ENCODE data around the gene CHAMP1.
A peak's percentile ranks its signal among the peaks of the same experiment; 100 is the strongest.

CHAMP1 gene

DNA sequence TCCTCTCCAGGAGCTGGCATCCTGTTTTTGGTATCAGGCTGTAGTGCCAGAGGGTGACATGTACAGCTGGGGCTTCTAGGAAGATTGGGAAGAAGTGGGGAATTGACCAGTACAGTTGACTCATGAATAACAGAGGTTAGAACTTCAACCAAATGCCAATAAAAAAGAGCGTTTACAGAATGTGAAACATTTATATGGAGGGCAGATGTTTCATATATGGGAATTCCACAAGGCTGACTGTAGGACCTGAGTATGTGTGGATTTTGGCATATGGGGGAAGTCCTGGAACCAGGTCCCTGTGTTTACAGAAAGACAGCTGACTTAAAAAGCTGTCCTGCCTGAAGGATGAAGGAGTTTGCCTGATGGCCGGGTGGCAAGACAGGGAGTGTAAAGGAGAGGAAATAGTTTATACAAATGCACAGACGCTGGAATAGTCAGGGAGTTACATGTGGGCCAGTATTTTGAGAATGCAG lies 5.2 kb downstream of the CHAMP1 start:
- in situ Hi-C loops (cut with HindIII; ENCODE audit: low sequenced_read_pairs): no loop called here
- peak; percentile 43 for DNase-seq (ENCODE audit: low read depth)
- H3K4me3 ChIP-seq (ENCODE audit: low read depth, low read length): no peak overlapping the region
- TF ChIP-seq, protein P1, sequence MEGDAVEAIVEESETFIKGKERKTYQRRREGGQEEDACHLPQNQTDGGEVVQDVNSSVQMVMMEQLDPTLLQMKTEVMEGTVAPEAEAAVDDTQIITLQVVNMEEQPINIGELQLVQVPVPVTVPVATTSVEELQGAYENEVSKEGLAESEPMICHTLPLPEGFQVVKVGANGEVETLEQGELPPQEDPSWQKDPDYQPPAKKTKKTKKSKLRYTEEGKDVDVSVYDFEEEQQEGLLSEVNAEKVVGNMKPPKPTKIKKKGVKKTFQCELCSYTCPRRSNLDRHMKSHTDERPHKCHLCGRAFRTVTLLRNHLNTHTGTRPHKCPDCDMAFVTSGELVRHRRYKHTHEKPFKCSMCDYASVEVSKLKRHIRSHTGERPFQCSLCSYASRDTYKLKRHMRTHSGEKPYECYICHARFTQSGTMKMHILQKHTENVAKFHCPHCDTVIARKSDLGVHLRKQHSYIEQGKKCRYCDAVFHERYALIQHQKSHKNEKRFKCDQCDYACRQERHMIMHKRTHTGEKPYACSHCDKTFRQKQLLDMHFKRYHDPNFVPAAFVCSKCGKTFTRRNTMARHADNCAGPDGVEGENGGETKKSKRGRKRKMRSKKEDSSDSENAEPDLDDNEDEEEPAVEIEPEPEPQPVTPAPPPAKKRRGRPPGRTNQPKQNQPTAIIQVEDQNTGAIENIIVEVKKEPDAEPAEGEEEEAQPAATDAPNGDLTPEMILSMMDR (IDR thresholded peaks at IDR 0.05; ENCODE audit: low read depth, low read length, missing control alignments): no peak

DNA sequence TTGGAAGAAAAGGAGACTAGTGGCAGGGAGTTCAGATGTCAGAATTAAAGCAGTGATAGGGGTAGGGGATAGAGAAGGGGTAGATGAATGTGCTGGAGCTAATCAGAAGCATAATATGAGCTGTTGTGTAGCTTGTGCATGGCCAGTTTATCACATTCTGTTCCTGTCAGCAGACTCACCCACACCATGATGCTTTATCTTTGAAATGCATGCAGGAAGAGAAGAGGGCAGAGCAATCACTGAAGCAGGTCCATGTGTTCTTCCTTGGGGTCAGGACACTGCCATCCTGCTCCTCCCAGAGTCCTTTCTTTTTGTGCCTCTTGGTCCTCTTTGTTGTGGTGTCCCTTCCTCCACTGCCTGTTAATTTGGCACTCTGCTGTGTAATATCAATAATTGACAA lies 5.8 kb downstream of the CHAMP1 start:
- DNase-seq (ENCODE audit: low read depth): no peak

DNA sequence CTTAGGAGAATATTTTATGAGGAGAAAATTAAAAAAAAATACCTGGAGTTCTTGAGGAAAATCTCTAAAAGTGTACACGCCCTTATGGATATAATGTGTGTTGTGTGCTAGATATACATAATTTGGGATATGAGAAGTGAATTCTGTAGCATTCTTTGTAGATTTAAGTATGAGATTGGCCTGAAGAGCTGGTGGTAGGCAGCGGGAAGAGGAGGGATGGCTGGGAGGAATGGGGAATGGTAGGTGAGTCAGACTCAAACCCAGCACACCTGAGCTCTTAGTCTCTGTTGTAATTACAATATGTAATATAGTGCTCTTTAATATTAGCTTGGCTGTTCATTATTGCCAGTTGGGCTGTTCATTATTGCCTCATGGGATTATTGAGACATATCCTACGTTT lies 7.0 kb downstream of the CHAMP1 start:
- H3K4me3 ChIP-seq (ENCODE audit: low read depth, low read length): no peak overlapping the region
- in situ Hi-C loops (cut with HindIII; ENCODE audit: low sequenced_read_pairs): no loop called here
- TF ChIP-seq, protein P1 (IDR thresholded peaks at IDR 0.05; ENCODE audit: low read depth, low read length, missing control alignments): no peak
- no peak for DNase-seq (ENCODE audit: low read depth)

More for the DNA sequence above, 5.8 kb downstream of the CHAMP1 start:
- TF ChIP-seq, protein P1 (IDR thresholded peaks at IDR 0.05; ENCODE audit: low read depth, low read length, missing control alignments): no peak
- in situ Hi-C loops (cut with HindIII; ENCODE audit: low sequenced_read_pairs): no loop called here
- no peak overlapping the region for H3K4me3 ChIP-seq (ENCODE audit: low read depth, low read length)

DNA sequence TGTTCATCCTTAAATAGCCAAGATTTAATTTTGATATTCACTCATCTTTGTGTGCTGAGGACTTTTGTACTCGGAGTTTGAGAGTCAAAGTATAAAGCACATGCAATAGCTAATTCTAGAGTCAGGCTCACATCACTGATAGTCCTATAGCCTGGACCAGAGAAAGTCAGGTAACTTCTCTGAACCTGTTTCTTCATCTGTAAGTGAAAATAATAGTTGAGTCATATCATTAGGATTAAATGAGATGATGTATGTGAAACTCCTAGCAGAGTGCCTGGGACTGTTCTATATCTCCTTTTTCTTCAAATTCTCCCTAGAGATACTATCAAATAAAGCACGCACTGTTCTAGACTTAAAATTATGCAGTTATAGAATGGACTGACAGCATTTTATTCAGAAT lies 9.0 kb downstream of the CHAMP1 start:
- TF ChIP-seq, protein P1 (IDR thresholded peaks at IDR 0.05; ENCODE audit: low read depth, low read length, missing control alignments): no peak
- in situ Hi-C loops (cut with HindIII; ENCODE audit: low sequenced_read_pairs): no loop called here
- no peak for DNase-seq (ENCODE audit: low read depth)
- H3K4me3 ChIP-seq (ENCODE audit: low read depth, low read length): no peak overlapping the region

DNA sequence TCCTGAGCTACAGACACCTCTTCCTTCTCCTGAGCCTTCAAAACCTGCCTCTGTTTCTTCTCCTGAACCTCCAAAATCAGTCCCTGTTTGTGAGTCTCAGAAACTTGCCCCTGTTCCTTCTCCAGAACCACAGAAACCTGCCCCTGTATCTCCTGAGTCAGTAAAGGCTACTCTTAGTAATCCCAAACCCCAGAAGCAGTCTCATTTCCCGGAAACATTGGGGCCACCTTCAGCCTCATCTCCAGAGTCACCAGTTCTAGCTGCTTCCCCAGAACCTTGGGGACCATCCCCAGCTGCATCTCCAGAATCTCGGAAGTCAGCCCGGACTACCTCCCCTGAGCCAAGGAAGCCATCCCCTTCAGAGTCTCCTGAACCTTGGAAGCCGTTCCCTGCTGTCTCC lies 10.0 kb downstream of the CHAMP1 start:
- in situ Hi-C loops (cut with HindIII; ENCODE audit: low sequenced_read_pairs): no loop called here
- no peak overlapping the region for H3K4me3 ChIP-seq (ENCODE audit: low read depth, low read length)
- TF ChIP-seq, protein P1 (IDR thresholded peaks at IDR 0.05; ENCODE audit: low read depth, low read length, missing control alignments): no peak
- DNase-seq (ENCODE audit: low read depth): no peak

DNA sequence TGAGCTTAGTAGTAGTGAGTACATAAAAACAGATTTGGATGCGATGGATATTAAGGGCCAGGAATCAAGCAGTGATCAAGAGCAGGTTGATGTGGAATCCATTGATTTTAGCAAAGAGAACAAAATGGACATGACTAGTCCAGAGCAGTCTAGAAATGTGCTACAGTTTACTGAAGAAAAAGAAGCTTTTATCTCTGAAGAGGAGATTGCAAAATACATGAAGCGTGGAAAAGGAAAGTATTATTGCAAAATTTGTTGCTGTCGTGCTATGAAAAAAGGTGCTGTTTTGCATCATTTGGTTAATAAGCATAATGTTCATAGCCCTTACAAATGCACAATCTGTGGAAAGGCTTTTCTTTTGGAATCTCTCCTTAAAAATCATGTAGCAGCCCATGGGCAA lies 11.4 kb downstream of the CHAMP1 start:
- TF ChIP-seq, protein P1 (IDR thresholded peaks at IDR 0.05; ENCODE audit: low read depth, low read length, missing control alignments): no peak
- in situ Hi-C loops (cut with HindIII; ENCODE audit: low sequenced_read_pairs): no loop called here
- no peak for DNase-seq (ENCODE audit: low read depth)
- no peak overlapping the region for H3K4me3 ChIP-seq (ENCODE audit: low read depth, low read length)

DNA sequence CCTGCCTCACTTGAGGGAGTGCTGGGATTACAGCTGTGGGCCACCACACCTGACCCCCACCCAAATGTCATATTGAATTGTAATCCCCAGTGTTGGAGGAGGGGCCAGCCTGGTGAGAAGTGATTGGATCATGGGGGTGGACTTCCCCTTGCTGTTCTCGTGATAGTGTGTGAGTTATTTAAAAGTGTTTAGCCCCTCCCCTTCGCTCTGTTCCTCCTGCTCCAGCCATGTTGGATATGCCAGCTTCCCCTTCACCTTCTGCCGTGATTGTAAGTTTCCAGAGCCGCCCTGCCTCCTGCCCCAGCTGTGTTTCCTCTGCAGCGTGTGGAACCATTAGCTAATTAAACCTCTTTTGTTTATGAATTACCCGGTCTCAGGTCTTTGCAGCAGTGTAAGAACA lies 13.7 kb downstream of the CHAMP1 start:
- no peak for DNase-seq (ENCODE audit: low read depth)
- H3K4me3 ChIP-seq (ENCODE audit: low read depth, low read length): no peak overlapping the region
- TF ChIP-seq, protein P1 (IDR thresholded peaks at IDR 0.05; ENCODE audit: low read depth, low read length, missing control alignments): no peak
- in situ Hi-C loops (cut with HindIII; ENCODE audit: low sequenced_read_pairs): no loop called here
